ENCODE results near the gene YAE1. TPM values are rescaled to one million over a fixed set of nuclear protein-coding genes. Genes with fewer than 3 reads are reported as not detected.

The YAE1 gene
- total and polyA plus RNA-seq, 2 donors (not counting 1 experiment from before 2014, with no cell fraction given): 5.9 to 20.0 TPM

GRCh38 chr7:39567294-39567693, 1.1 kb downstream of the YAE1 start:
- no peak for ATAC-seq (ENCODE audit: low read depth)
- intact Hi-C loops (cut with micrococcal nuclease): loop anchor here (5.0 kb wide), 1 partner anchor 385 kb away; the partner anchor contains the start of gene CDK13

More at GRCh38 chr7:39567294-39567693, 1.1 kb downstream of the YAE1 start:
- Histone ChIP-seq H3K4me2 (replicated peaks; ENCODE audit: low read depth, low read length, poor library complexity, severe bottlenecking) (peak overlapping the region; percentile 79), H3K36me3 (replicated peaks in 1 of 2; ENCODE audit: control extremely low read depth in 1 of 2, control insufficient read depth in 1 of 2, extremely low read depth in 1 of 2, insufficient read depth in 2 of 2, low read length in 1 of 2) (peaks cover 0 to 20% of the 10 kb centered on the region in 2 experiments), H3K9ac (ENCODE audit: low read length) (peak overlapping the region; percentile 82), H2AFZ (ENCODE audit: insufficient read depth, low read depth, low read length, poor library complexity, severe bottlenecking) (no peak overlapping the region), H3K4me1 (ENCODE audit: control insufficient read depth in 2 of 2, insufficient read depth in 2 of 2, low read length in 2 of 2) (peaks cover 10 to 12% of the 10 kb centered on the region in 2 donors), H4K20me1 (ENCODE audit: control insufficient read depth, insufficient read depth, low read length, poor library complexity, severe bottlenecking) (no peaks in the 10 kb centered on the region), H3K9me3 (ENCODE audit: control extremely low read depth in 1 of 3, control insufficient read depth in 2 of 3, insufficient read depth in 1 of 3, low read length in 2 of 3) (no peaks in the 10 kb centered on the region), H3K79me2 (ENCODE audit: control insufficient read depth, insufficient read depth, low read length) (peaks cover 21% of the 10 kb centered on the region), H3K27me3 (replicated peaks in 1 of 4; ENCODE audit: control extremely low read depth in 1 of 4, control insufficient read depth in 3 of 4, insufficient read depth in 4 of 4, low read length in 3 of 4) (no peaks in the 10 kb centered on the region), H3K27ac (ENCODE audit: low read length in 2 of 2) (no peak overlapping the region), H3K4me3 (ENCODE audit: control extremely low read depth in 1 of 5, extremely low read depth in 1 of 5, insufficient read depth in 1 of 5, low read depth in 2 of 5, low read length in 4 of 5) (peak overlapping the region in 1 of 5 experiments; percentile 90)
- no peak for DNase-seq
- CTCF ChIA-PET: interaction anchor here (0.6 to 1.9 kb wide), 4 partner anchors 10 to 180 kb away, joined by 3 to 11 read pairs (median 4); no protein-coding TSS in a partner anchor
- Mint-ChIP-seq H3K4me3 (peak overlapping the region; percentile 100), H3K27ac (no peak overlapping the region), H3K9me3 (ENCODE audit: insufficient read depth) (no peaks in the 10 kb centered on the region), H3K27me3 (no peaks in the 10 kb centered on the region), H3K4me1 (peaks cover 21% of the 10 kb centered on the region)
- POLR2A ChIA-PET: interaction anchor here (0.6 to 0.8 kb wide), 2 partner anchors 166 to 599 kb away, joined by 6 to 7 read pairs; no protein-coding TSS in a partner anchor
- TF ChIP-seq EZH2 (IDR thresholded peaks at IDR 0.05; ENCODE audit: borderline replicate concordance, insufficient read depth, low read depth, low read length, poor library complexity, severe bottlenecking): no peak
- no peak for TF ChIP-seq CTCF (IDR thresholded peaks at IDR 0.05)
- WGBS (ENCODE audit: insufficient coverage): no CpG with 5 or more reads among the region's 2 CpGs
